ENCODE measurements around the gene NFIC.

DNA sequence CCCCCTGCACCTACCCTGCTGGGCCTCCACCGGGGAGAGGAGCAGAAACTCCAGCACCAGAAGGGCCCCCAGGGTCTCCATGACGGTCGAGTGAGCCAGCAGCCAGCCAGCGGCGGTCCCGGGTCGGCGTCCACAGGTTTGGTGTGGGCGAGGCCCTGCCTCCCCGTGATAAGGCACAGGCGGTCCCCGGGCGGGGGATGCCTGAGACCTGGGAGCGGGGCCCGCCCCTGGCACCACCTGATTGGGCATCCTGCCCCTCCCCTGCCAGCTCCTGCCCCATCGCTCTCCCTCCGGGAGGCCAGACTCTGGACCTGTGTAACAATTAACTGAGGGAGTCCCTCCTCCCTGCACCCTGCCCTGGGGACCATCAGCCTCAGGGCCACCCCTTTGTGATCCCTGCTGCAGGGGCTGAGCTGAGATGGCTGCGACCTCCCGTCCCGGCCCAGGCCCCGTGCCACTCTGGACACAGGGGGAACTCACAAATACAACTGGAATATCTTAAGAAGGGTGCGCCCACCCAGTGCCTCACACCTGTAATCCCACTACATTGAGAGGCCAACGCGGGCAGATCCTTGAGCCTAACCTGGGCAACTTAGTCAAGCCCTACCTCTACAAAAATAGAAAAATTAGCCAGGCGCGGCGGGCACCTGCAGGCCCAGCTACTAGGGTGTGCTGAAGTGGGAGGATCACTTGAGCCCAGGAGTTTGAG is 114.2 kb downstream of the NFIC start, which contains the start of gene SMIM24:
- TF ChIP-seq GATA2 (IDR thresholded peaks at IDR 0.05; ENCODE audit: low read depth, low read length), result no peak
- TF ChIP-seq GATA3 (IDR thresholded peaks at IDR 0.05; ENCODE audit: low read depth, low read length), result no peak

All from SH-SY5Y (cell line).